ENCODE results near the gene EHMT1.

DNA sequence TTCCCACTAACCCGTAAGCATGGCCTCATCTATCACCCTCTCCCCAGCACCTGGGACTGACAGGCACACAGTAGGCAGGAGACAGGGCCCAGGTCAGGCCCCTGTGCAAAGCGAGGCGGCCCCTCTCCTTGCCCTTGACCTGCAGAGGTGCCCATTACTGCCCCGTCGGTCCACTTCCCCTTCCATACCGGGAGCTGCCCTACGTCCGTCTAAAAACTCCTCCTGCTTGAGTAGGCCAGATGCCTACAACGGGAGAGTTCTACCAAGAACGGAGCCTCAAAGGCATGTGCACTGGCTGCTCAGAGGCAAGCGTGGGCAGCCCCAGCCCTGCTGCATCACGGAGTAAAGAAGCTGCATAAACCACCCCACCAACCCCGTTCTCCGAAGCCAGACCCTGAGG lies 35.5 kb upstream of the EHMT1 start:
- no peak for TF ChIP-seq SUZ12 (IDR thresholded peaks at IDR 0.05; ENCODE audit: extremely low read depth, insufficient read depth, insufficient read length)
- no peak for TF ChIP-seq ZNF274 (IDR thresholded peaks at IDR 0.05; ENCODE audit: low read depth, low read length)
- TF ChIP-seq YY1 (IDR thresholded peaks at IDR 0.05; ENCODE audit: insufficient read depth, insufficient read length), result no peak

Measured in NT2/D1 (cell line).